ENCODE results near the gene LCN6. TPM values are rescaled to one million over a fixed set of nuclear protein-coding genes. Genes with fewer than 3 reads are reported as not detected.
"Not testable (repeated sequence)": the region's sequence is repeated elsewhere in the genome, so short reads cannot be mapped to it uniquely, and the experiment has no call there.

LCN6 gene
- polyA plus RNA-seq, 1 donor (not counting 4 experiments of a cell fraction or from before 2014, with no cell fraction given): not detected

DNA sequence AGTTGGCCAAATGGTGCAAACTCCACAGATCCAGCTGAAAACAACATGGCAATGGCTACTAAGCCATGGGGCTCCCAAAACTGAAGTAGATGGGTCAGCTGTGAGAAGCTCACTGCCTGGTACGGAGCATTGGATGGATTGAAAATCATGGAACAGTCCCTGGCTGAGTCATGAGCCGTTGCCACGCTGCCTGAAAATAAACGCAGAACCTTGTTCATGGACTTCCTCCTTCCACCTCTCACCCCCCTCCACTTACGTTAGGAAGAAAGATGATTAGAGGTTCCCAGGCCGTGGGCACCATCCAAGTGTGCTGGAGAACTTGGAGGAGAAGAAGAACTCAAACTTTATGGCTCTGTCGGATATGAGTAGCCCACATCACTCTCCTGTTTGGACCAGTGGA is 42.8 kb downstream of the LCN6 start:
- Histone ChIP-seq H3K4me3 (ENCODE audit: control insufficient read depth in 2 of 3, extremely low read depth in 1 of 3, insufficient read depth in 2 of 3, low read depth in 1 of 3, low read length in 3 of 3) (no peak overlapping the region), H3K79me2 (ENCODE audit: control insufficient read depth, insufficient read depth, low read length) (no peaks in the 10 kb centered on the region), H3K4me2 (ENCODE audit: control insufficient read depth, extremely low read depth, insufficient read depth, low read depth, low read length) (no peak overlapping the region), H2AFZ (ENCODE audit: control insufficient read depth, low read length) (no peak overlapping the region), H3K36me3 (ENCODE audit: control insufficient read depth in 2 of 2, extremely low read depth in 1 of 2, insufficient read depth in 2 of 2, low read length in 2 of 2) (no peaks in the 10 kb centered on the region), H3K9me3 (ENCODE audit: control insufficient read depth, low read depth, low read length) (no peaks in the 10 kb centered on the region), H3K9me1 (ENCODE audit: control insufficient read depth, extremely low read depth, insufficient read depth, low read length) (no peaks in the 10 kb centered on the region), H3K4me1 (ENCODE audit: control insufficient read depth, extremely low read depth, insufficient read depth, low read length) (no peaks in the 10 kb centered on the region), H4K20me1 (ENCODE audit: control insufficient read depth, extremely low read depth, insufficient read depth, low read length) (no peaks in the 10 kb centered on the region), H3K27ac (ENCODE audit: control insufficient read depth, insufficient read depth, low read length) (no peak overlapping the region), H3K27me3 (ENCODE audit: control insufficient read depth, extremely low read depth, insufficient read depth, low read length) (peaks cover 18% of the 10 kb centered on the region), H3K9ac (ENCODE audit: control insufficient read depth, extremely low read depth, insufficient read depth, low read length) (no peak overlapping the region)
- dilution Hi-C loops (cut with MboI; ENCODE audit: extremely low pct_ligation_motif_present, low sequenced_read_pairs): no loop called here
- DNase-seq (ENCODE audit: low read depth, low spot score) (no peak), FAIRE-seq (no peak)
- no peak for TF ChIP-seq EZH2 (IDR thresholded peaks at IDR 0.05; ENCODE audit: low read length)

- H2AFZ ChIP-seq (ENCODE audit: control insufficient read depth, low read length); H3K4me2 ChIP-seq (ENCODE audit: control insufficient read depth, extremely low read depth, insufficient read depth, low read depth, low read length); H3K79me2 ChIP-seq (ENCODE audit: control insufficient read depth, insufficient read depth, low read length); H3K9ac ChIP-seq (ENCODE audit: control insufficient read depth, extremely low read depth, insufficient read depth, low read length); FAIRE-seq; H3K27ac ChIP-seq (ENCODE audit: control insufficient read depth, insufficient read depth, low read length); H3K9me1 ChIP-seq (ENCODE audit: control insufficient read depth, extremely low read depth, insufficient read depth, low read length); DNase-seq (ENCODE audit: low read depth, low spot score); H3K36me3 ChIP-seq (ENCODE audit: control insufficient read depth in 2 of 2, extremely low read depth in 1 of 2, insufficient read depth in 2 of 2, low read length in 2 of 2); H4K20me1 ChIP-seq (ENCODE audit: control insufficient read depth, extremely low read depth, insufficient read depth, low read length); dilution Hi-C loops (cut with MboI; ENCODE audit: extremely low pct_ligation_motif_present, low sequenced_read_pairs); H3K9me3 ChIP-seq (ENCODE audit: control insufficient read depth, low read depth, low read length); H3K4me1 ChIP-seq (ENCODE audit: control insufficient read depth, extremely low read depth, insufficient read depth, low read length); H3K4me3 ChIP-seq (ENCODE audit: control insufficient read depth in 2 of 3, extremely low read depth in 1 of 3, insufficient read depth in 2 of 3, low read depth in 1 of 3, low read length in 3 of 3): not testable (repeated sequence)
- H3K27me3 ChIP-seq (ENCODE audit: control insufficient read depth, extremely low read depth, insufficient read depth, low read length): peaks cover 18% of the 10 kb centered on the region
Observed at GRCh38 chr9:136704741-136705140, 43.6 kb downstream of the LCN6 start.

DNA sequence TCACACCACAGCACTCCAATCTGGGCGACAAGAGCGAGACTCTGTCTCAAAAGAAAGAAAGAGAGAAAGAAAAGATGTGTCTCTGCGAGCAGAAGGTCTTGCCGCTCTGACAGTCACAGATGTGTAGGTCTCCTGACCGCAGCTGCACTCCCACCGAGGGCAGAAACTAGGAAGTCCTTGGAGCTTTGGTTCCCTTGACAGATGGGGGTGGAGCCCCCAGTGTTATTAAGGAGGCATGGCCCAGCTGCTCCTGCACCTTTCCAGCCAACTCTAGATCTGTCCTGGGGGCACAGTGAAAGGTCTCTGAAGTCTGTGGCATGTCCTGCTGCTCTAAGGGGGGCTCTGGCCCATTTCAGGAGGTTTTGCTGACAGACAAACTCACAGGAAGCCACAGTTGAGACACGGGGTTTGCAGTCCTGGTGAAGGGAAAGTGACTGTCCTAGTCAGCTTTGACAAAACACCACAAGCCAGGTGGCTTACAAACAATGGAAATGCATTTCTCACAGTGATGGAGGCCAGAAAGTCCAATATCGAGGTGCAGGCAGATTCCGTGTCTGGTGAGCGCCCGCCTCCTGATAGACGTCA is 45.0 kb downstream of the LCN6 start:
- Histone ChIP-seq H3K36me3 (ENCODE audit: control insufficient read depth in 2 of 2, extremely low read depth in 1 of 2, insufficient read depth in 2 of 2, low read length in 2 of 2) (no peaks in the 10 kb centered on the region), H3K9me3 (ENCODE audit: control insufficient read depth, low read depth, low read length) (no peaks in the 10 kb centered on the region), H4K20me1 (ENCODE audit: control insufficient read depth, extremely low read depth, insufficient read depth, low read length) (no peaks in the 10 kb centered on the region), H3K27ac (ENCODE audit: control insufficient read depth, insufficient read depth, low read length) (no peak overlapping the region), H3K27me3 (ENCODE audit: control insufficient read depth, extremely low read depth, insufficient read depth, low read length) (peaks cover 18% of the 10 kb centered on the region), H2AFZ (ENCODE audit: control insufficient read depth, low read length) (no peak overlapping the region), H3K4me2 (ENCODE audit: control insufficient read depth, extremely low read depth, insufficient read depth, low read depth, low read length) (no peak overlapping the region), H3K79me2 (ENCODE audit: control insufficient read depth, insufficient read depth, low read length) (no peaks in the 10 kb centered on the region), H3K4me1 (ENCODE audit: control insufficient read depth, extremely low read depth, insufficient read depth, low read length) (no peaks in the 10 kb centered on the region), H3K4me3 (ENCODE audit: control insufficient read depth in 2 of 3, extremely low read depth in 1 of 3, insufficient read depth in 2 of 3, low read depth in 1 of 3, low read length in 3 of 3) (no peak overlapping the region), H3K9ac (ENCODE audit: control insufficient read depth, extremely low read depth, insufficient read depth, low read length) (no peak overlapping the region), H3K9me1 (ENCODE audit: control insufficient read depth, extremely low read depth, insufficient read depth, low read length) (no peaks in the 10 kb centered on the region)
- no peak for FAIRE-seq
- TF ChIP-seq, protein P1, sequence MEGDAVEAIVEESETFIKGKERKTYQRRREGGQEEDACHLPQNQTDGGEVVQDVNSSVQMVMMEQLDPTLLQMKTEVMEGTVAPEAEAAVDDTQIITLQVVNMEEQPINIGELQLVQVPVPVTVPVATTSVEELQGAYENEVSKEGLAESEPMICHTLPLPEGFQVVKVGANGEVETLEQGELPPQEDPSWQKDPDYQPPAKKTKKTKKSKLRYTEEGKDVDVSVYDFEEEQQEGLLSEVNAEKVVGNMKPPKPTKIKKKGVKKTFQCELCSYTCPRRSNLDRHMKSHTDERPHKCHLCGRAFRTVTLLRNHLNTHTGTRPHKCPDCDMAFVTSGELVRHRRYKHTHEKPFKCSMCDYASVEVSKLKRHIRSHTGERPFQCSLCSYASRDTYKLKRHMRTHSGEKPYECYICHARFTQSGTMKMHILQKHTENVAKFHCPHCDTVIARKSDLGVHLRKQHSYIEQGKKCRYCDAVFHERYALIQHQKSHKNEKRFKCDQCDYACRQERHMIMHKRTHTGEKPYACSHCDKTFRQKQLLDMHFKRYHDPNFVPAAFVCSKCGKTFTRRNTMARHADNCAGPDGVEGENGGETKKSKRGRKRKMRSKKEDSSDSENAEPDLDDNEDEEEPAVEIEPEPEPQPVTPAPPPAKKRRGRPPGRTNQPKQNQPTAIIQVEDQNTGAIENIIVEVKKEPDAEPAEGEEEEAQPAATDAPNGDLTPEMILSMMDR (optimal IDR thresholded peaks at IDR 0.05 in 1 of 3, IDR thresholded peaks at IDR 0.05 in 1 of 3, conservative IDR thresholded peaks at IDR 0.05 in 1 of 3; ENCODE audit: extremely low read depth in 1 of 3, insufficient read depth in 2 of 3, low read length in 3 of 3): no peak
- no peak for TF ChIP-seq EZH2 (IDR thresholded peaks at IDR 0.05; ENCODE audit: low read length)
- DNase-seq (ENCODE audit: low read depth, low spot score): no peak
- dilution Hi-C loops (cut with MboI; ENCODE audit: extremely low pct_ligation_motif_present, low sequenced_read_pairs): no loop called here
